Muscle layer of colon (tissue), 2 donors: ENCODE measurements around the gene SCRN2.

Source experiments
- H3K27ac ChIP-seq: one replicate; pipeline ENCODE4 v1.7.0; 2013; ENCODE audit warnings: low read depth, mild to moderate bottlenecking, low read length, moderate library complexity
- H3K27me3 ChIP-seq, 2 donors: one replicate each; pipeline ENCODE4 v1.7.0; 2013; ENCODE audit warnings: low read length in 2 of 2, mild to moderate bottlenecking in 2 of 2; ENCODE audit not compliant: insufficient read depth in 2 of 2, control insufficient read depth in 1 of 2
- H3K36me3 ChIP-seq: one replicate; pipeline ENCODE4 v1.7.0; 2013; ENCODE audit warnings: mild to moderate bottlenecking, low read length; ENCODE audit not compliant: insufficient read depth
- H3K4me1 ChIP-seq: one replicate; pipeline ENCODE4 v1.7.0; 2013; ENCODE audit warnings: mild to moderate bottlenecking, low read length; ENCODE audit not compliant: insufficient read depth
- H3K4me3 ChIP-seq, 2 donors: one replicate each; pipeline ENCODE4 v1.7.0; 2013; ENCODE audit warnings: low read length in 2 of 2, low read depth in 1 of 2, mild to moderate bottlenecking in 1 of 2, moderate library complexity in 1 of 2
- H3K9ac ChIP-seq: one replicate; pipeline ENCODE4 v1.7.0; 2013; ENCODE audit warnings: low read length
- H3K9me3 ChIP-seq: one replicate; pipeline ENCODE4 v1.7.0; 2013; ENCODE audit warnings: mild to moderate bottlenecking, low read length
- donor health status: abdominal sarcoma.
- donor health status: Adenocarcinoma of cecum.

SCRN2 gene

DNA sequence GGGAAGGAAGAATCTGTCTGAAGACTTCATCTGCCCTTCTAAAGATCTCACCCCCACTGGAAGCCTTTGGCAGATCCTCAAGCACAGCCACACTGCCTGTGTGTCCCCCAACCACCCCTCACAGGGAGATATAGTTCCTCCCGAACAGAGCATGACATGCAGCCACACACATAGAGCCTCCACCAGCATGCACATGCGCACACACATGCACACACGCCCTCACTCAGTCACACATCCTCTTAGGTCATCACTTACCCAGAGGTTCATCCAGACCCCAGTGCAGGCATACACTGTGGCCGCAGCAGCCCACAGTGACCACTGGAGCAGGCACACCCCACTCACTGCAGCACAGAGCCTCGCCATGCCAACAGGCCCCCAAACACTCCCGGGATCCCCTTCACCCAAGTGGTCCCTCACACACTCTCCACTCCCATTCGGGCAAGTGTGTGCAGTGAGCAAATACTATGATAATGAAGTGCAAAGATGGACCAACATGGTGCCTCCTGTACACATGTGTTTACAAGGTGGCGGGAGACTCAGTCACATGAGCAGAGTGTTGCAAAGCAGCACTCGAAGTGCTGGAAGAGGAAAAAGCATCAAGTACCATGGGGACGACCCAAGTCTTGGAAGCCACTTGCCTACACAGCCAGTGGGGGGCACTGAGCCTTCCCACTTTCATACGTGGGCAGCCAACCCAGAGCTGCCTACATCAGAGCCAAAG lies 26.9 kb upstream of the SCRN2 start:
- H3K4me1 ChIP-seq: no peaks in the 10 kb centered on the region
- no peak overlapping the region for H3K9ac ChIP-seq
- H3K9me3 ChIP-seq: no peaks in the 10 kb centered on the region
- H3K36me3 ChIP-seq: no peaks in the 10 kb centered on the region
- H3K27ac ChIP-seq: no peak overlapping the region
- peaks cover 9 to 38% of the 10 kb centered on the region in 2 donors for H3K27me3 ChIP-seq
- H3K4me3 ChIP-seq: no peak overlapping the region

DNA sequence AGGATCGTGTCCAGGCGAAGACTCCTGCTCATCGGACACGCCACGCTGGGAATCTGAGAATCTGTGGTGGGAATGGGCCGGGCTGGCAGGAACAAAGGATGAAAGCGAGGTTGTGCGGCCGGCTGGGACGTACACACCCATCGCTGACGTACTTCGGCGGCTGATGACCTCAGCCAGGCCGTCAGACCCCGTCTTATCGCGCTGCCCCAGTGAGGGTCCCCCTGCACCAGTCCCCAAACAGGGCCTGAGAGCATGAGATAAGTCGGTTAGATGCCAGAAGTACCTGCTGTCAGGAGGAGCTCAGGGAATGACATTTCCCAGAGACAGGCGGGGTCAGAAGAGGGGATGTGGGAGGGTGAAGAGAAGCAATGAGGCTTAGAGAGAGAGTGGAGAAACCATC lies 25.9 kb upstream of the SCRN2 start:
- Histone ChIP-seq H3K27ac (no peak overlapping the region), H3K4me1 (no peaks in the 10 kb centered on the region), H3K9me3 (no peaks in the 10 kb centered on the region), H3K9ac (no peak overlapping the region), H3K4me3 (no peak overlapping the region), H3K36me3 (no peaks in the 10 kb centered on the region), H3K27me3 (peaks cover 9 to 27% of the 10 kb centered on the region in 2 donors)

GRCh38 chr17:47864791-47865216 lies 23.7 kb upstream of the SCRN2 start:
- no peaks in the 10 kb centered on the region for H3K9me3 ChIP-seq
- H3K4me1 ChIP-seq: no peaks in the 10 kb centered on the region
- H3K4me3 ChIP-seq: no peak overlapping the region
- H3K27me3 ChIP-seq: peaks cover 10 to 15% of the 10 kb centered on the region in 2 donors
- no peak overlapping the region for H3K9ac ChIP-seq
- H3K36me3 ChIP-seq: no peaks in the 10 kb centered on the region
- H3K27ac ChIP-seq: no peak overlapping the region

GRCh38 chr17:47862621-47863440 lies 21.8 kb upstream of the SCRN2 start:
- Histone ChIP-seq H3K27me3 (peaks cover 13 to 26% of the 10 kb centered on the region in 2 donors), H3K27ac (no peak overlapping the region), H3K4me1 (no peaks in the 10 kb centered on the region), H3K4me3 (no peak overlapping the region), H3K9ac (no peak overlapping the region), H3K9me3 (no peaks in the 10 kb centered on the region), H3K36me3 (no peaks in the 10 kb centered on the region)

DNA sequence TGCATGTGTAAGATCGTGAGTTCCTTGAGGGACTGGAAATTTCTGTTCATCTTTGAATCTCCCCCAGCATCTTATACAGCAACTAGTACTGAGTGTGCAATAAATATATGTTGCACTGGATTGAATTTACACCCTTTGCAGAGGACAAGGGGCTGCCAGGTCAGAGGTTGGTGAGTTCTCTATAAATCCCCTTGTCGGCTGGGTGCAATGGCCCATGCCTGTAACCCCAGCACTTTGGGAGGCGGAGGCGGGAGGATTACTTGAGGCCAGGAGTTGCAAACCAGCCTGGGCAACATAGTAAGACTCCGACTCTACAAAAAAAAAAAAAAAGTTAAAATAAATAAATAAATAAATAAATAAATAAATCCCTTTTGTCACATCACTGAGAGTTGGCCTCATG lies 19.3 kb upstream of the SCRN2 start:
- H3K27me3 ChIP-seq: peaks cover 29 to 42% of the 10 kb centered on the region in 2 donors
- H3K9ac ChIP-seq: no peak overlapping the region
- H3K4me1 ChIP-seq: no peaks in the 10 kb centered on the region
- H3K9me3 ChIP-seq: no peaks in the 10 kb centered on the region
- no peak overlapping the region for H3K4me3 ChIP-seq
- H3K27ac ChIP-seq: no peak overlapping the region
- H3K36me3 ChIP-seq: no peaks in the 10 kb centered on the region

GRCh38 chr17:47857551-47858455 lies 16.7 kb upstream of the SCRN2 start:
- H3K4me3 ChIP-seq: no peak overlapping the region
- H3K9ac ChIP-seq: no peak overlapping the region
- no peaks in the 10 kb centered on the region for H3K4me1 ChIP-seq
- no peaks in the 10 kb centered on the region for H3K9me3 ChIP-seq
- peaks cover 54 to 61% of the 10 kb centered on the region in 2 donors for H3K27me3 ChIP-seq
- no peak overlapping the region for H3K27ac ChIP-seq
- no peaks in the 10 kb centered on the region for H3K36me3 ChIP-seq

- no peaks in the 10 kb centered on the region for H3K4me1 ChIP-seq
- no peaks in the 10 kb centered on the region for H3K9me3 ChIP-seq
- H3K27ac ChIP-seq: no peak overlapping the region
- H3K36me3 ChIP-seq: no peaks in the 10 kb centered on the region
- H3K4me3 ChIP-seq: no peak overlapping the region
- H3K9ac ChIP-seq: no peak overlapping the region
- H3K27me3 ChIP-seq: peaks cover 64 to 70% of the 10 kb centered on the region in 2 donors
These were observed 15.8 kb upstream of the SCRN2 start for GRCh38 chr17:47856830-47857229.

- no peak overlapping the region for H3K9ac ChIP-seq
- no peaks in the 10 kb centered on the region for H3K9me3 ChIP-seq
- no peak overlapping the region for H3K27ac ChIP-seq
- no peak overlapping the region for H3K4me3 ChIP-seq
- H3K4me1 ChIP-seq: no peaks in the 10 kb centered on the region
- no peaks in the 10 kb centered on the region for H3K36me3 ChIP-seq
- H3K27me3 ChIP-seq: peaks cover 71 to 81% of the 10 kb centered on the region in 2 donors
These were observed 14.7 kb upstream of the SCRN2 start for GRCh38 chr17:47855737-47856136.

GRCh38 chr17:47853616-47854015 lies 12.5 kb upstream of the SCRN2 start:
- H3K4me1 ChIP-seq: no peaks in the 10 kb centered on the region
- H3K27me3 ChIP-seq: peaks cover 63 to 94% of the 10 kb centered on the region in 2 donors
- H3K4me3 ChIP-seq: no peak overlapping the region
- H3K9me3 ChIP-seq: no peaks in the 10 kb centered on the region
- H3K36me3 ChIP-seq: no peaks in the 10 kb centered on the region
- no peak overlapping the region for H3K9ac ChIP-seq
- no peak overlapping the region for H3K27ac ChIP-seq

GRCh38 chr17:47852113-47852949 lies 11.3 kb upstream of the SCRN2 start:
- H3K27me3 ChIP-seq: peaks cover 58 to 98% of the 10 kb centered on the region in 2 donors
- no peak overlapping the region for H3K9ac ChIP-seq
- H3K9me3 ChIP-seq: no peaks in the 10 kb centered on the region
- H3K27ac ChIP-seq: no peak overlapping the region
- H3K4me3 ChIP-seq: no peak overlapping the region
- no peaks in the 10 kb centered on the region for H3K4me1 ChIP-seq
- H3K36me3 ChIP-seq: no peaks in the 10 kb centered on the region
